ENCODE results near the gene MYO1E. TPM values are rescaled to one million over a fixed set of nuclear protein-coding genes. Genes with fewer than 3 reads are reported as not detected.

MYO1E gene
- total and polyA plus RNA-seq, 4 donors: 6.7 to 70.9 (median 21.6) TPM

DNA sequence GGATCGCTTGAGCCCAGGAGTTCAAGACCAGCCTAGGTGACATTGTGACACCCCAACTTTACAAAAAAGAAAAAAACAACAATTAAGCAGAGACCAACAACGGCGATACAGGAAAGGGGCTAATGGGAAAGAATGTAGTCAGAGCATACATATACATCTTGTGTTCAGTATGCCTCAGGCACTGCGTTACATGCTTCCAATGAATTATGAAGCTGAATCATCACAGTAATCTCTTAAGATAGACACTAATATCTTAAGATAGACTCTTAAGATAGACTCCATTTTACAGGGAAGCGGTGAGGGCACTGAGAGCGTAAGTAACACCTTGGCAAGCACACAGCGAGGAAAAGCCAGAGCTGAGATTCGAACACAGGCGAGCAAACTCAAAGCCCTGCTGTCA lies 172.1 kb downstream of the MYO1E start:
- DNase-seq (ENCODE audit: low spot score): no peak
- no peak for TF ChIP-seq TAF1 (conservative IDR thresholded peaks at IDR 0.05)
- WGBS: 98% methylated on average over 9 of the region's 9 CpGs
- Histone ChIP-seq H3K4me3 (ENCODE audit: low read depth in 1 of 3, low read length in 3 of 3) (no peak overlapping the region), H3K9ac (ENCODE audit: low read depth in 1 of 2, low read length in 2 of 2) (no peak overlapping the region), H3K9me3 (ENCODE audit: control insufficient read depth in 4 of 4, low read length in 3 of 4) (no peaks in the 10 kb centered on the region), H3K27ac (ENCODE audit: low read depth in 1 of 2, low read length in 2 of 2) (no peak overlapping the region), H3K27me3 (ENCODE audit: control insufficient read depth in 4 of 4, insufficient read depth in 4 of 4, low read length in 3 of 4) (no peaks in the 10 kb centered on the region), H3K4me1 (ENCODE audit: control insufficient read depth in 4 of 4, insufficient read depth in 4 of 4, low read length in 3 of 4) (no peaks in the 10 kb centered on the region), H3K36me3 (ENCODE audit: control insufficient read depth in 4 of 4, insufficient read depth in 3 of 4, low read depth in 1 of 4, low read length in 3 of 4) (peaks cover 0 to 62% (median 36%) of the 10 kb centered on the region in 4 donors)

DNA sequence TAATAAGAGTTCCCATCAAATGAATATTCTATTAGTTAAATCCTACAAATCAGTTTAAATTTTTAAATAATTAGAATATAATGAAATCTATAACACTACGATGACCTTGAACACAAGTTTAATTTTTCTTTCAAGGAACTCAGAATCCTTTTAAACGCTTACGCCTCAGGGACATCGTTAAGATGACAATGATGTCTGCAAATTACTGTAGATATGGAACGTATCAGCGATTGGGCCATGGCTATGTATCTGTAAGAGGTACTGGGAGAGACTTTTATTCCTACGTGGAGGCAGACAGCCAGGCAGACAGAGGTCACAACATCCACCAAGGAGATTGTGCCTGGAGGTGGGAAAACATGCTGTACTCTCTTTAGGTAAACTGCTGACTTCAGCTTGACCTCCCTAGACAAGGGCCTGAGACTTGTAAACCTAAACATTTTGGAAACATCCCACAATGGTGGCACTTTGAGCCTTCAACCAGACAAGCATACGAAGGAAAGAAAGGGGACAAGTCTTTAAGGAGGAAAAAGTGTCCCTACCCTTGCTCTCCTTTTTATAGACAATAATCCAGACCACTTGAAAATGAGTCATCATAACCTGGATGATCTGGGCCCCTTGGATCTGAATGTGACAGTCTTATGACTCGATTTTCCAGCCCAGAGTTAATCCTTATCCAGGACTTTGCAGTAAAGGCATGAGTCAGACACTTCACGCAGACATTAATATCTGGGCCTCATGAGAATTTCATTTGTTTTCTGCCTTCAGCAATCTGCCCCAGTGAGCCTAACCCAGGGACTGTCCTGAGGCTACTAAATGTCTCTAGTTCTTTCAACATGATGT lies 172.8 kb downstream of the MYO1E start:
- Histone ChIP-seq H3K4me1 (ENCODE audit: control insufficient read depth in 4 of 4, insufficient read depth in 4 of 4, low read length in 3 of 4) (no peaks in the 10 kb centered on the region), H3K9ac (ENCODE audit: low read depth in 1 of 2, low read length in 2 of 2) (no peak overlapping the region), H3K36me3 (ENCODE audit: control insufficient read depth in 4 of 4, insufficient read depth in 3 of 4, low read depth in 1 of 4, low read length in 3 of 4) (peaks cover 0 to 61% (median 36%) of the 10 kb centered on the region in 4 donors), H3K27ac (ENCODE audit: low read depth in 1 of 2, low read length in 2 of 2) (no peak overlapping the region), H3K9me3 (ENCODE audit: control insufficient read depth in 4 of 4, low read length in 3 of 4) (no peaks in the 10 kb centered on the region), H3K4me3 (ENCODE audit: low read depth in 1 of 3, low read length in 3 of 3) (no peak overlapping the region), H3K27me3 (ENCODE audit: control insufficient read depth in 4 of 4, insufficient read depth in 4 of 4, low read length in 3 of 4) (no peaks in the 10 kb centered on the region)
- TF ChIP-seq, protein P1, sequence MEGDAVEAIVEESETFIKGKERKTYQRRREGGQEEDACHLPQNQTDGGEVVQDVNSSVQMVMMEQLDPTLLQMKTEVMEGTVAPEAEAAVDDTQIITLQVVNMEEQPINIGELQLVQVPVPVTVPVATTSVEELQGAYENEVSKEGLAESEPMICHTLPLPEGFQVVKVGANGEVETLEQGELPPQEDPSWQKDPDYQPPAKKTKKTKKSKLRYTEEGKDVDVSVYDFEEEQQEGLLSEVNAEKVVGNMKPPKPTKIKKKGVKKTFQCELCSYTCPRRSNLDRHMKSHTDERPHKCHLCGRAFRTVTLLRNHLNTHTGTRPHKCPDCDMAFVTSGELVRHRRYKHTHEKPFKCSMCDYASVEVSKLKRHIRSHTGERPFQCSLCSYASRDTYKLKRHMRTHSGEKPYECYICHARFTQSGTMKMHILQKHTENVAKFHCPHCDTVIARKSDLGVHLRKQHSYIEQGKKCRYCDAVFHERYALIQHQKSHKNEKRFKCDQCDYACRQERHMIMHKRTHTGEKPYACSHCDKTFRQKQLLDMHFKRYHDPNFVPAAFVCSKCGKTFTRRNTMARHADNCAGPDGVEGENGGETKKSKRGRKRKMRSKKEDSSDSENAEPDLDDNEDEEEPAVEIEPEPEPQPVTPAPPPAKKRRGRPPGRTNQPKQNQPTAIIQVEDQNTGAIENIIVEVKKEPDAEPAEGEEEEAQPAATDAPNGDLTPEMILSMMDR (IDR thresholded peaks at IDR 0.05; ENCODE audit: low read depth, low read length, missing input control): no peak
- no peak for TF ChIP-seq GABPA (IDR thresholded peaks at IDR 0.05 in 1 of 2, conservative IDR thresholded peaks at IDR 0.05 in 1 of 2)
- no peak for TF ChIP-seq NR2F2 (IDR thresholded peaks at IDR 0.05)
- TF ChIP-seq RAD21 (IDR thresholded peaks at IDR 0.05): no peak
- no peak for TF ChIP-seq YY1 (IDR thresholded peaks at IDR 0.05)
- TF ChIP-seq FOXA1 (IDR thresholded peaks at IDR 0.05): no peak
- TF ChIP-seq EGR1 (IDR thresholded peaks at IDR 0.05; ENCODE audit: low read depth in 2 of 2): no peak
- TF ChIP-seq HNF4G (IDR thresholded peaks at IDR 0.05): no peak
- no peak for TF ChIP-seq SP1 (IDR thresholded peaks at IDR 0.05)
- TF ChIP-seq FOXA2 (IDR thresholded peaks at IDR 0.05): no peak
- TF ChIP-seq, protein P2, sequence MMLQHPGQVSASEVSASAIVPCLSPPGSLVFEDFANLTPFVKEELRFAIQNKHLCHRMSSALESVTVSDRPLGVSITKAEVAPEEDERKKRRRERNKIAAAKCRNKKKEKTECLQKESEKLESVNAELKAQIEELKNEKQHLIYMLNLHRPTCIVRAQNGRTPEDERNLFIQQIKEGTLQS (IDR thresholded peaks at IDR 0.05): no peak
- TF ChIP-seq TAF1 (conservative IDR thresholded peaks at IDR 0.05): no peak
- TF ChIP-seq, protein P3, sequence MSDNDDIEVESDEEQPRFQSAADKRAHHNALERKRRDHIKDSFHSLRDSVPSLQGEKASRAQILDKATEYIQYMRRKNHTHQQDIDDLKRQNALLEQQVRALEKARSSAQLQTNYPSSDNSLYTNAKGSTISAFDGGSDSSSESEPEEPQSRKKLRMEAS (IDR thresholded peaks at IDR 0.05): no peak
- DNase-seq (ENCODE audit: low spot score): no peak
- 91% methylated on average over 10 of the region's 10 CpGs for WGBS

- DNase-seq (ENCODE audit: low spot score): no peak
- Histone ChIP-seq H3K27ac (ENCODE audit: low read depth in 1 of 2, low read length in 2 of 2) (no peak overlapping the region), H3K27me3 (ENCODE audit: control insufficient read depth in 4 of 4, insufficient read depth in 4 of 4, low read length in 3 of 4) (no peaks in the 10 kb centered on the region), H3K4me3 (ENCODE audit: low read depth in 1 of 3, low read length in 3 of 3) (no peak overlapping the region), H3K9me3 (ENCODE audit: control insufficient read depth in 4 of 4, low read length in 3 of 4) (no peaks in the 10 kb centered on the region), H3K4me1 (ENCODE audit: control insufficient read depth in 4 of 4, insufficient read depth in 4 of 4, low read length in 3 of 4) (no peaks in the 10 kb centered on the region), H3K9ac (ENCODE audit: low read depth in 1 of 2, low read length in 2 of 2) (no peak overlapping the region), H3K36me3 (ENCODE audit: control insufficient read depth in 4 of 4, insufficient read depth in 3 of 4, low read depth in 1 of 4, low read length in 3 of 4) (peaks cover 0 to 62% (median 43%) of the 10 kb centered on the region in 4 donors)
- WGBS: 93% methylated on average over 2 of the region's 2 CpGs
- TF ChIP-seq, protein P2 (IDR thresholded peaks at IDR 0.05): no peak
- TF ChIP-seq YY1 (IDR thresholded peaks at IDR 0.05): no peak
- no peak for TF ChIP-seq TAF1 (conservative IDR thresholded peaks at IDR 0.05)
- TF ChIP-seq NR2F2 (IDR thresholded peaks at IDR 0.05): no peak
- no peak for TF ChIP-seq RAD21 (IDR thresholded peaks at IDR 0.05)
- TF ChIP-seq, protein P1 (IDR thresholded peaks at IDR 0.05; ENCODE audit: low read depth, low read length, missing input control): no peak
- TF ChIP-seq GABPA (IDR thresholded peaks at IDR 0.05 in 1 of 2, conservative IDR thresholded peaks at IDR 0.05 in 1 of 2): no peak
- TF ChIP-seq, protein P3 (IDR thresholded peaks at IDR 0.05): no peak
- no peak for TF ChIP-seq RXRA (IDR thresholded peaks at IDR 0.05)
- TF ChIP-seq EGR1 (IDR thresholded peaks at IDR 0.05; ENCODE audit: low read depth in 2 of 2): no peak
- no peak for TF ChIP-seq HNF4A (conservative IDR thresholded peaks at IDR 0.05)
- TF ChIP-seq HNF4G (IDR thresholded peaks at IDR 0.05): no peak
- TF ChIP-seq FOXA1 (IDR thresholded peaks at IDR 0.05): no peak
Measured at GRCh38 chr15:59197454-59197853, 175.2 kb downstream of the MYO1E start.

All from liver (tissue), 9 donors.